ENCODE results near the gene ST7. TPM values are rescaled to one million over a fixed set of nuclear protein-coding genes. Genes with fewer than 3 reads are reported as not detected.
"Not testable (repeated sequence)": the region's sequence is repeated elsewhere in the genome, so short reads cannot be mapped to it uniquely, and the experiment has no call there.

Gene ST7
- total RNA-seq (2014; rRNA removed; shearing (Covaris generic)), result 27.2 and 36.8 TPM in 2 replicates

DNA sequence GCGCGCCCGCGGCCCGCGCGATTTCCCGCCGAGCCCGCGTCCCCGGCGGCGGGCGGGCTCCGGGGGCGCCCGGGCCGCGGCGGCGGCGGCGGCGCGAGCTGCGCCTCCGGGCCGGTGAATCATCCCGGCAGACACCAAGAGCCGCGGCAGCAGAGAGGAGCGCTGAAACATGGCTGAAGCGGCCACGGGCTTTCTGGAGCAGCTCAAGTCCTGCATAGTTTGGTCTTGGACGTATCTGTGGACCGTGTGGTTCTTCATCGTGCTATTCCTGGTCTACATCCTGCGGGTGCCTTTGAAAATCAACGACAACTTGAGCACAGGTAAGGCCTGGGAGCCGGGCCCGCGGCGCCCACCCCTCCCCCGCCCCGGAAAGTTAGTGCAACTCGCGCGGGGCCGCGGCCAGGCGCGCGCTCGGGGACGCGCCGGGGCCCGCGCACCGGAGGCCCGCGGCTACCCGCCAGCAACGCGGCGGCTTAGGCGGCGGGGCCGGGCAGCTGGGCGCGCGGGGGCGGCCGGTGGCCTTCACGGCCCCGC lies at the start of gene ST7:
Gene ST7 (plus strand): TSS at position 130 of the 534 bp plus-strand sequence. CDS start 40 bp downstream, at position 170.
- peak; percentile 77 for DNase-seq (ENCODE audit: low read depth)

GRCh38 chr7:116906391-116906790 lies 46.9 kb upstream of the ST7 start:
- no peak for DNase-seq (ENCODE audit: low read depth)

GRCh38 chr7:116910383-116910782 lies 42.9 kb upstream of the ST7 start:
- DNase-seq (ENCODE audit: low read depth), result no peak

GRCh38 chr7:116911801-116912200 lies 41.5 kb upstream of the ST7 start:
- DNase-seq (ENCODE audit: low read depth), result no peak

- DNase-seq (ENCODE audit: low read depth), result no peak
Measured at GRCh38 chr7:116912269-116912909, 40.9 kb upstream of the ST7 start.

DNA sequence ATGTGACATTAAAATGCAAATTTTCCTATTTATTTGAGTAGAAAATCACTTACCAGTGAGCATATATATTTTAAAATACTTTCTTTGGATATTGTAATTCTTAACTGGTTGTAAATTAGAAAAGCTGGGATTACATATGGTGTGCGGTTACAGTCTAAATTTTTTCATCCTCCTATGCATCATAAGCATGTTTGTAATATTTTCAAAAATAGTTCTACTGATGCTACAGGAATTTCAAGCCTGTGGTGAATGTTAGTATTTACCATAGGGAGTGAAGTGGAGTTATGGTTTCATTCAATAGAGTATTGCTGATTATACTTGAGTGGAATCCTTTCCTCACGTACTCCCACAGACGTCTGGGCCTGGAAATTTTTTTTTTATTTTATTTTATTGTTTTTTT lies 34.6 kb upstream of the ST7 start:
- no peak for DNase-seq (ENCODE audit: low read depth)

DNA sequence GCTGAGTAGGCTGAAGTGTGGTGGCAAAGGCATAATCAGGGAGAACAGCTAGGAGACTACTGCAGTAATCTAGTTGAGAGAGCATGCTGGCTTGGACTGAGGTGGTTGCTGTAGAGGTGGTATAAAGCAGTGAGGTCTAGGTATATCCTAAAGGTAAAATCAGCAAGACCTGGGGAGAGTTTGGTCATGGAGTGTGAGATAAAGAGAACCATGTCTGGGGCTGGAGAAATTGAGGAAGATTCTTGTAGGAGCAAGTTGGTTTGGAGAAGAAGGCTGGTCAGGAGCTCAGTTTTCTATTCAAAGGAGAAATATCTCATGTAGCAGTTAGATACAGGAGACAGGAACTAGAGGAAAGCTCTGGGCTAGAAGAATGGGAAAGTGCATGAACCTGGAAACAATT lies 32.9 kb upstream of the ST7 start:
- no peak for DNase-seq (ENCODE audit: low read depth)

DNA sequence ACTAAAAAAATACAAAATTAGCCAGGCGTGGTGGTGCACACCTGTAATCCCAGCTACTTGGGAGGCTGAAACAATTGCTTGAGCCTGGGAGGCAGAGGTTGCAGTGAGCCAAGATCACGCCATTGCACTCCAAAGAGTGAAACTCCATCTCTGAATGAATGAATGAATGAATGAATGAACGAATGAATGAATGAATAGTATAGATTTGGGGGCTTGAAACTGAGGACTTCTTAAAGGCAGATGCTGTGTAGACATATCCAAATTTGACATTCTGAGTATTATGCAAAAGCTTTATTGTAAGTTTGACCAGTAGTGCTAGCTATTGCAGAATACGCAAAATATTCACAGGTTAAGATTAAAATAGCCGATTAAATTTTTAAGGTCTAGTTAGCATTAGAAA lies 30.8 kb upstream of the ST7 start:
- DNase-seq (ENCODE audit: low read depth), result no peak

DNA sequence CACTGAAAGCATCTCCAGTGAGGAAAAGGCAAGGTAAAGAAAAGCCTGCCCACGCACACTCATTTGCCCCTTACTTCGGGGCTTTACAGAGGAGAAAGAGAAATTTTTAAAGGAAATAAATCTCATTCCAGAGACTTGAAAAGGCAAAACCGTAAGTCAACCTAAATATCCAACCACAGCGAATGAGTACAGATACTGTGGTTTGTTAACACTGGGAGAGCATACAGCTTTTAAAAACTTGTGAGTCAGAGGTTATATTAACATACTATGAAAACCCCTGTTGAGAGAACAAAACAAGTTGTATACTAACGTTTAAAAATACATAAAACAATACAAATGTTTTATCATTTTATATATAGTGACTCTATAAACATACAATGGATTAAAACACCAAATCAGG lies 28.6 kb upstream of the ST7 start:
- peak; percentile 73 for DNase-seq (ENCODE audit: low read depth)

DNA sequence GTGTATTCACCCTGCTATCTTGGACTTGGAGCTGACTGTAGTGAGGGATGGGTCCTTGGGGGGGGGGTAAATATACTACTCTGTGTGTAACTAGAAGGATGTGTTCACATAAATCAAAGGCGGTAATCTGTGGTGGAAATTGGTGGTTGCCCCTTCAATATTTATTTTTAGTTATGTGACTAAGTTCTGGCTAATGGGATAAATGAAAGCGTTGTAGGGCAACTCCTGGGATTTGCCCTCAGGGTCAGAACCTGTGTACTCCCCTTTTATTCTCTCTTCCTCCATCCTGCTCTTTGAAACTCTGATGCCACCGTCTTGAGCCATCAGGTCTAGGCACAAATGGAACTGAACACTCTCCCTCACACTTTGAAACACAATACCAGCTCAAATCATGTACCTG lies 24.3 kb upstream of the ST7 start:
- peak; percentile 50 for DNase-seq (ENCODE audit: low read depth)

- peak; percentile 82 for DNase-seq (ENCODE audit: low read depth)
Measured at GRCh38 chr7:116929914-116930913, 23.1 kb upstream of the ST7 start.

- no peak for DNase-seq (ENCODE audit: low read depth)
Measured at GRCh38 chr7:116932566-116932965, 20.7 kb upstream of the ST7 start.

- no peak for DNase-seq (ENCODE audit: low read depth)
Measured at GRCh38 chr7:116933465-116933864, 19.8 kb upstream of the ST7 start.

GRCh38 chr7:116934580-116934979 lies 18.7 kb upstream of the ST7 start:
- DNase-seq (ENCODE audit: low read depth), result no peak

DNA sequence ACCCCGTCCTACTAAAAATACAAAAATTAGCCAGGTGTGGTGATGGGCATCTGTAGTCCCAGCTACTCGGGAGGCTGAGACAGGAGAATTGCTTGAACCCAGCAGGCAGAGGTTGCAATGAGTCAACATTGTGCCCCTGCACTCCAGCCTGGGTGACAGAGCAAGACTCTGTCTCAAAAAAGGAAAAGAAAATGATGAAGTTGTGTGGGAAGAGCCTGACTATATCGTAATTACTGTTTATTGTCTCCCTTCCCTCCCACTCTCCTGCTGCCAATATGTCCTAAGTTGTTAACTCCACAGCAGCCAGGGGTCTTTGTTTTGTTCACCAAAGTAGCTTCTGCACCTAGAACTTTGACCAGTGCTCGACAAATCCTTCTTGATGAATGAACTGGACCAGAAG lies 16.5 kb upstream of the ST7 start:
- DNase-seq (ENCODE audit: low read depth), result not testable (repeated sequence)

GRCh38 chr7:116938678-116939077 lies 14.6 kb upstream of the ST7 start:
- DNase-seq (ENCODE audit: low read depth), result no peak

DNA sequence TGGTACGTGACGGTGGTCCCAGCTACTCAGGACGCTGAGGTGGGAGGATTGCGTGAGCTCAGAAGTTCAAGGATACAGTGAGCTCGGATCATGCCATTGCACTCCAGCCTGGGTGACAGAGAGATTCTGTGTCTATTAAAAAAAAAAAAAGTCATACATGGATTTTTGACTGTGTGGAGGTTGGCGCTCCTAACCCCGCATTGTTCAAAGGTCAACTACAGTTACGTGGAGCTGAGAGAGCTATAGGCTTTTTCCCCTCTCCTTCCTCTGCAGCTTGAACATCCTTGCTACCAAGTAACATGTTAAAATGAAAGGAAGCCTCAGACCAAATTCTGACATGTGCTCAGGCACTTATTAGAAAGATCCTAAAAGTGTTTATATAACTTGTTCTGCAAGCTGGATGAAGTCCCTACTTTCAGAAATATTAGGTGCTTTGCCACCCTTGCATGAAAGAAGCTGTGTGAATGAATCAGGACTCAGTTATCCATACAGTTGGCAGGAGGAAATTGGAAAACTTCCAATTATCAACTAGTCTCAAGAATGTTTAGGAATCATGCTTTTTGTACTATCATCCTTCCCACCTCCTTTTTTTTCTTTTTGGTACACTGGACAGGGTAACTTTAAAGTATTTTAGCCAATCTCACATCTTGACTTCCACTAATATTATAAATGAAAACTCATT lies 12.5 kb upstream of the ST7 start:
- no peak for DNase-seq (ENCODE audit: low read depth)

GRCh38 chr7:116942504-116942903 lies 10.8 kb upstream of the ST7 start:
- DNase-seq (ENCODE audit: low read depth), result no peak

DNA sequence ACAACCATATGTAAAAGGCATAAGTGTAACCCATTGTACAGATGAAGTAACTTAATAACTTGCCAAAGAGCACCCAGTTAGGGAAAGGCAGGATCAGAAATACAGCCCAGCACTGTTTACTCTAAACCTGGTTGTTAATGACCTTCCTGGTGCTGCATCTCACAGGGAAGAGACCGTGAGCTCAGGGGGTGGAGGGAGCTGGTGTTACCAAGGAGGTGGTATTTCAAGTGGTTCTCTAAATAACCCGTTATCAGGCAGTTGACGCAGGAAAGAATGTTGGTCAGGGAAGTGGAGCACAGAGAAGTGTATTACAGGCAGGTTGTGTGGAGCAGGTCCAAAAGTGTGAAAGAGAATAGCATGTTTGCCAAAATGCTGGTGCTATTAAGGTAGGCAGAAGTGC lies 4.4 kb upstream of the ST7 start:
- no peak for DNase-seq (ENCODE audit: low read depth)

DNA sequence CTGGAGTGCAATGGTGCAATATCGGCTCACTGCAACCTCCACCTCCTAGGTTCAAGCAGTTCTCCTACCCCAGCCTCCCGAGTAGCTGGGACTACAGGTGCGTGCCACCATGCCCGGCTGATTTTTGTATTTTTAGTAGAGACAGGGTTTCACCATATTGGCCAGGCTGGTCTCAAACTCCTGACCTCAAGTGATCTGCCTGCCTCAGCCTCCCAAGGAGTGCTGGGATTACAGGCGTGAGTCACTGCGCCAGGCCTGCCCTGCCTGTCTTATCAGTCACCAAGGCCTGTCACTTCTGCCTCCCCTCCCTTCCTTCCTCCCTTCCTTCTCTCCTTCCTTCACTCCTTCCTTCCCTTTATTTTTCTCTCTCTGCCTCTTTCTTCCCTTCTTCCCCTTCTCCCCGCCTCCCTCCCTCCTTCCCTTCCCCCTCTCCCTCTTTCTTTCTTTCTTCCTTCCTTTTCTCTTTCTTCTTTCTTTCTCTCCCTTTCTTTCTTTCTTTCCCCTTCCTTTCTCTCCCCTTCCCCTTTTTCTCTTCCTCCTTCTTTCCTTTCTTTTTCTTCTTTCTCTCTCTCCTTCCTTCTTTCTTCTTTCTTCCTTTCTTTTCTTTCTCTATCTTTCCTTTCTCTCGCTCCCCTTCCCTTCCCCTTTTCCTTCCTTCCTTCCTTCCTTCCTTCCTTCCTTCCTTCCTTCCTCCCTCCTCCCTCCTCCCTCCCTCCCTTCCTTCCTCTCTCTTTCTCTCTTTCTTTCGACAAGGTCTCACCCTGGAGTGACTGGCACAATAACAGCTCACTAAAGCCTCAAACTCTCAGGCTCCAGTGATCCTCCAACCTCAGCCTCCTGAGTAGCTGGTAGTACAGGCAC lies 3.1 kb upstream of the ST7 start:
- DNase-seq (ENCODE audit: low read depth), result peak; percentile 24

- peak; percentile 23 for DNase-seq (ENCODE audit: low read depth)
Measured at GRCh38 chr7:116950889-116951351, 2.4 kb upstream of the ST7 start.

Data from M059J (cell line).